A673 (cell line): Measurements from ENCODE around the gene CPA2.
"Not testable (repeated sequence)": the region's sequence is repeated elsewhere in the genome, so short reads cannot be mapped to it uniquely, and the experiment has no call there.

Experiments used
- EZH2 ChIP-seq: fragments of 200-600 bp; sonication (generic); IDR thresholded peaks from 2 replicates; pipeline ENCODE4 v1.6.1; 2017; ENCODE audit warnings: borderline replicate concordance, low read depth, mild to moderate bottlenecking, mixed read lengths, antibody characterized with exemption, low read length; ENCODE audit not compliant: poor library complexity, severe bottlenecking
- TF ChIP-seq, protein P1 (sequence below): fragments of 300-800, 200-600 bp; sonication (generic); conservative IDR thresholded peaks from 2 replicates; pipeline ENCODE4 v1.5.1; 2017; ENCODE audit warnings: low read depth, mild to moderate bottlenecking, antibody characterized with exemption, low read length, moderate library complexity, mixed read lengths

DNA sequence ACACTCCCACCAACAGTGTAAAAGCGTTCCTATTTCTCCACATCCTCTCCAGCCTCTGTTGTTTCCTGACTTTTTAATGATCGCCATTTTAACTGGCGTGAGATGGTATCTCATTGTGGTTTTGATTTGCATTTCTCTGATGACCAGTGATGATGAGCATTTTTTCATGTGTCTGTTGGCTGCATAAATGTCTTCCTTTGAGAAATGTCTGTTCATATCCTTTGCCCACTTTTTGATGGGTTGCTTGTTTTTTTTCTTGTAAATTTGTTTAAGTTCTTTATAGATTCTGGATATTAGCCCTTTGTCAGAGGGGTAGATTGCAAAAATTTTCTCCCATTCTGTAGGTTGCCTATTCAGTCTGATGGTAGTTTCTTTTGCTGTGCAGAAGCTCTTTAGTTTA lies 17.0 kb upstream of the CPA2 start:
- TF ChIP-seq, protein P1, sequence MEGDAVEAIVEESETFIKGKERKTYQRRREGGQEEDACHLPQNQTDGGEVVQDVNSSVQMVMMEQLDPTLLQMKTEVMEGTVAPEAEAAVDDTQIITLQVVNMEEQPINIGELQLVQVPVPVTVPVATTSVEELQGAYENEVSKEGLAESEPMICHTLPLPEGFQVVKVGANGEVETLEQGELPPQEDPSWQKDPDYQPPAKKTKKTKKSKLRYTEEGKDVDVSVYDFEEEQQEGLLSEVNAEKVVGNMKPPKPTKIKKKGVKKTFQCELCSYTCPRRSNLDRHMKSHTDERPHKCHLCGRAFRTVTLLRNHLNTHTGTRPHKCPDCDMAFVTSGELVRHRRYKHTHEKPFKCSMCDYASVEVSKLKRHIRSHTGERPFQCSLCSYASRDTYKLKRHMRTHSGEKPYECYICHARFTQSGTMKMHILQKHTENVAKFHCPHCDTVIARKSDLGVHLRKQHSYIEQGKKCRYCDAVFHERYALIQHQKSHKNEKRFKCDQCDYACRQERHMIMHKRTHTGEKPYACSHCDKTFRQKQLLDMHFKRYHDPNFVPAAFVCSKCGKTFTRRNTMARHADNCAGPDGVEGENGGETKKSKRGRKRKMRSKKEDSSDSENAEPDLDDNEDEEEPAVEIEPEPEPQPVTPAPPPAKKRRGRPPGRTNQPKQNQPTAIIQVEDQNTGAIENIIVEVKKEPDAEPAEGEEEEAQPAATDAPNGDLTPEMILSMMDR: not testable (repeated sequence)
- TF ChIP-seq EZH2: not testable (repeated sequence)
